ENCODE results near the gene PINLYP.
"Not testable (repeated sequence)": the region's sequence is repeated elsewhere in the genome, so short reads cannot be mapped to it uniquely, and the experiment has no call there.

- not testable (repeated sequence) for TF ChIP-seq CTCF (IDR thresholded peaks at IDR 0.05); EP300 (IDR thresholded peaks at IDR 0.05; ENCODE audit: low read depth); POLR2AphosphoS5 (IDR thresholded peaks at IDR 0.05)
These were observed 11.4 kb downstream of the PINLYP start for GRCh38 chr19:43587029-43587428.

Data from transverse colon (tissue), 4 donors.